ENCODE measurements around the gene C4BPB. TPM values are rescaled to one million over a fixed set of nuclear protein-coding genes. Genes with fewer than 3 reads are reported as not detected.
A peak's percentile ranks its signal among the peaks of the same experiment; 100 is the strongest.
"Not testable (repeated sequence)": the region's sequence is repeated elsewhere in the genome, so short reads cannot be mapped to it uniquely, and the experiment has no call there.

C4BPB gene, protein sequence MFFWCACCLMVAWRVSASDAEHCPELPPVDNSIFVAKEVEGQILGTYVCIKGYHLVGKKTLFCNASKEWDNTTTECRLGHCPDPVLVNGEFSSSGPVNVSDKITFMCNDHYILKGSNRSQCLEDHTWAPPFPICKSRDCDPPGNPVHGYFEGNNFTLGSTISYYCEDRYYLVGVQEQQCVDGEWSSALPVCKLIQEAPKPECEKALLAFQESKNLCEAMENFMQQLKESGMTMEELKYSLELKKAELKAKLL
- under 1 TPM; 0.32 to 0.99 (median 0.61) TPM for polyA plus RNA-seq (ENCODE audit: insufficient read length in 4 of 4)

DNA sequence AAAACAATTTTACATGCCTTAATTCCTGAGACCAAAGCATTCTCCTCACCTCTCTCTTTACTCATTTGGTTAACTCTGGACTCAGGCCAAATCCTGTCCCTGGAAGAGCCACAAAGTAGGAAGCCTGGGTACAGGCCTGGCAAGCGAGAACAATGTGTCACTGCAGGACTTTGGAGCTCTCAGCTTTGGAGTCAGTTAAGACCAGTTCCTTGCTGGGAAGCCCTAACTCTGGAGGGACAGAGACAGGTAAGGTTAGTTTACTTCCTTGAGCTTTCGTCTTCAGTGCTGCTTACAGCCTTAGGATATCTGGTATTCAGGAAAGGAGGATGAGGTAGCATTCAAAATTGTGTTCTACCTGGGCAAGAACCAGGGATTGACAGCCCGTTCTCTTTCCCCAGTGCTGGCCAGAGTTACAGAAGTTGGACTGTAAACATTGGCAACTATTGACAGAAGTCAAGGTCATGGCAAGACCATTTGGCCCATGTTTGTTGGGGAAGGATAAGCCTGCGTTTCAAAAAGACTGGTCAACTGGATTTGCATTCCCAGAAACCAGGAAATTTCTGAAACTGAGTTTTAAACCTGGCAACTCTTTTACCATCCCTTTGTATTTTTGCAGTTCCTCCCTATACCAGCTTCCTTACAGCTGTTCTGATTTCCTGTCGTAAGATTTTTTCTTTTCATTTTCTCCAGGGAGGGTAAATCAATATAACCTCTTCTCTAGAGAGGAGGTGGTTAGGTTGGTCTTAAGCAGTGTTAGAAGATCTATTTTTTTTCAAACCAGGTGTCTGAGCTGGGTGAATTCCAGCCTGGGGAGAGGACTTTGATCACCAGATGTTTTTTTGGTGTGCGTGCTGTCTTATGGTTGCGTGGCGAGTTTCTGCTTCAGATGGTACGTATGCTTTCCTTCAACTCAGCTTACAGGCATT lies at the start of gene C4BPB:
Gene C4BPB, plus strand, starts transcription at position 160 of the 926 bp plus-strand sequence. Its CDS starts 672 bp downstream, at position 832.
- no peak for DNase-seq (ENCODE audit: low read depth in 4 of 4, low spot score in 2 of 4)

DNA sequence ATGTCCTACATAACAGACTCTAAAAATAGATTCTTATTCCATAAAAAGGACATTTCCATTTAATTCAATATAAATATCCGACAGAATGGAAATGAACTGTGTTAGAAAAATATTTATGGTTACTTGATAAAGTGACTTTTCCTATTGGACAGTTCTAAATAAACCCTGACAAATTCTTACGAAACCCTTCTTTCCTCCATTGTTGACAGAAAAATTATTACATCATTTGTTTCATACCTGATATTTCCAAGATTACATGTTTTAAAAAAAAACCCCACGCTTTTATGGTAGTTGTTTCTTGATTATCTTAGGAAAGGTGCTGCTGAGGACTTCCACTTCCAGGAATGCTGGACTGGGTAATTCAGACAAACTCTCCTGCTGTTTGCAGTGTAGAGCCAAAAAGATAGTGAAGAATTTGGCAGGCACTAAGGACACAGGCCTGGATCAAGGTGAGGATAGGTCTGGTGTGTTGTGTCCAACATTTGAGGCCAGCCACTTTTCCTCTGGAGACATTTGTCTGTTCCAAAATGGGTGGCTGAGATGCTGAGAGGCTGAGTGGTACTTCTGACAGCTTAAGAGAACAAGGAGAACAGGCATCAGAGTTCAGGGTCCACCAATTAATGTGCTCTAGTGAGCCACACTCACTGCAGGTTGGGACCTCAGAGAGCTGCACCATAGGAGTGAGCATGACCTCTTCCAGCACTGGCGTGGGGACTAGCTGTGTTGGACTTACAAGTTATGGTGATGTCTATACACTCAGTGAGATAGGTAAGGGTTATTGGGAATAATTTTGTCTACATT lies 49.1 kb upstream of the C4BPB start:
- DNase-seq (ENCODE audit: low read depth in 4 of 4, low spot score in 2 of 4) = no peak

DNA sequence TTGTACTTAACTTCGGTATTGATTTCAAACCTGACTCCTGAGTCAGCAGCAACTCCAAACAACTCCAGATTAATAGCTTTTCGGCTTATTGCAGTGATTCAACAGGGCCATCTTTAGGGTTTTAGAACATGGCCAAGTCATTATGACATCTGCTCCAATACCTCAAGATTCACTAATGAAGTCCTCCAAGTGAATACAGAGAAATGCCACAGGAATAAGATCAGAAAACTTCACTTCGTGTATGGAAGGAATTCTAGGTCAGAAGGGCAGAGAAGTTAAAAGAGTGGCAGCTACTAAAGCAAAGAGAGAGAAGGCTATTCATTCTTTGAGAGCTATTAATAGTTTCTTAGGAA lies 48.5 kb upstream of the C4BPB start:
- DNase-seq (ENCODE audit: low read depth in 4 of 4, low spot score in 2 of 4) = no peak

DNA sequence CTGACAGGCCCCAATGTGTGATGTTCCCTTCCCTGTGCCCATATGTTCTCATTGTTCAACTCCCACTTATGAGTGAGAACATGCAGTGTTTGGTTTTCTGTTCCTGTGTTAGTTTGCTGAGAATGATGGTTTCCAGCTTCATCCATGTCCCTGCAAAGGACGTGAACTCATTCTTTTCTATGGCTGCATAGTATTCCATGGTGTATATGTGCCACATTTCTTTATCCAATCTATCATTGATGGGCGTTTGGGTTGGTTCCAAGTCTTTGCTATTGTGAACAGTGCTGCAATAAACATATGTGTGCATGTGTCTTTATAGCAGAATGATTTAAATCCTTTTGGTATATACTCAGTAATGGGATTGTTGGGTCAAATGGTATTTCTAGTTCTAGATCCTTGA lies 47.3 kb upstream of the C4BPB start:
- DNase-seq (ENCODE audit: low read depth in 4 of 4, low spot score in 2 of 4) = not testable (repeated sequence)

DNA sequence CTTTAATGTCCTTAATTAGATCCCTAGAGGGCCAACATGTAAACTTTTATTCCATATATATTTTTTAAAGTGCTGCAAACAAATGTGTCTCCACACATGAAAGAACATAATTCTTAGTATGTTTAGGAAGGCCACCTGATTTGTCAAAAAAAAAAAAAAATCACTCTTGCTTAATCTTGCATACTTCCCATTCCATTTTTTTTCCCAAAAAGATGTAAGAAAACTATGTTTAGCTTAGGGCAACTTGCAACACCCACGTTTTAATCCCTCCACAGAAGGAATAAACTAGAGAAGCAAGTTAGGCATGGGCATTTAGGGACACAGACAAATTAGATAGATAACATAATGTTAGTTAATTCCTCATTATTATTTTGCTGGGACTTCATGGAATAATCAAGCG lies 43.2 kb upstream of the C4BPB start:
- DNase-seq (ENCODE audit: low read depth in 4 of 4, low spot score in 2 of 4) = no peak

DNA sequence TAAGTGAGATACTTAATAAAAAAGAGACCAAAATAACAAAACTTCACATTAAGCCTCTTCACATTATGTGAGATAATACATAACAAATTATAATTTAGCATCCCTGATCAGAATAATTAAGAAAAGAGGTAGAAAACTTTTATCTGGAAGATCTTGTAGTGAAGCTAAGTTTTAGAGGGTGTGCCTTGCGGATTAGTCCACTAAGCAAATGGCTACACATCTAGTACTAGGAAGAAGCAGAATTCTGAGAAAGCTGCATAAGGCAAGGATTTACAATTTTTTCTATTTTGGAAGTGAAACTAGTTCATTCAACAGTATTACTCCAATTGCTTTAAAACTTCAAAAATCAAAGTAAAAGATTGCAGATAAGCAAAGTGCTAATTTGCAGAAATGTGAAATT lies 41.2 kb upstream of the C4BPB start:
- no peak for DNase-seq (ENCODE audit: low read depth in 4 of 4, low spot score in 2 of 4)

DNA sequence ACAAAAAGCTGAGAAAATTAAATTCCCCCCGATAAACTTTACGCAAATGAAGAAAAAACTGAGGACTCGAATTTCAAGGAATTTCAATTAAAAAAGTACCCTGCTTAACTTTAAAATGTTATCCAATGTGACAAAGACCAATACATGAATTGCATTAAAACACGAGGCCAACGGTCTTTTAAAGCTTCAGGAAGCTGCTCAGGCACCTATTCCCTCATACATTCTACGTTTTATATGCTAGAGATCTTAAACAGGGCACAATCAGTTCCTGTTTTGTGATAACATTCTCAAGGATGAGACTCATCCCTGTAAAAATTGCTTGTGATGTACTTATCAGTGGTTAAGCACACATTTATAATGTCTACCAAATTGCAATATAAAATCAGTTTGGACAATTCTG lies 40.6 kb upstream of the C4BPB start:
- DNase-seq (ENCODE audit: low read depth in 4 of 4, low spot score in 2 of 4) = no peak

DNA sequence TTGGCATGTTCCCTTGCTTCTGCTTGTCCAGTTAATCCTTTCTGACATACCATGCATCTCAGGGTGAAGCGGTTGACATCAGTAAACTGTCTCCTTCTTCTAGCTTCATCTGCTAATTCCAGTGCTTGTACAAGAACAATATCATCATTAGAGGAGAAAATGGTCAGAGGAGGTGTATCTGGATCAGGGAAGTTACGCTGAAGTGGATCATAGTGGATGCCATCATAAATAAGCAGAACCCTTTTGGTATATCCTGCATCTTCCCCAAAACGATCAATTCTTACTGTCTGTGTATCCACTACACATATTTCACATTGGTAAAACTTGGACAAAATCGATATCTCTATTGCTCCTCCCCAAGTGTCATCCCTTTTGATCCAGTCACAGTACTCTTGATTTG lies 39.6 kb upstream of the C4BPB start:
- DNase-seq (ENCODE audit: low read depth in 4 of 4, low spot score in 2 of 4) = no peak

DNA sequence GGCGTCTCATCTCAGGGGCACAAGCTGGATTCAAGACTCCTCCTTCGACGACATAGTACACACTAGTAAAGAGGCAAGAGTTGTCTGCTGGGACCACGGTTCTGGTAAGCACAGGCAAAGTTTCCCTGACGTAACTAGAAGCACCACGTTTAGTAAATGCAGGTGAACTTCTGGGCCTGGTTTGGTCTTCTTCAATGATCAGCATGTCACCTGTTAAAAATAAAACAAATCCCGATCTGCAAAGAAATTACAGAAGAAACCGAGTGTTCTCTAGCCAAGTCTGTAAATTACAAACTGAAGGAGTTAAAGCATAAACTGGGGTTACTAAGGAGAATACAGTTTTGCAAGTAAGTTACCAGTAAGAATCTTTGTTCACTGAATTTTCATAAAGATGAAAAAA lies 39.1 kb upstream of the C4BPB start:
- DNase-seq (ENCODE audit: low read depth in 4 of 4, low spot score in 2 of 4) = no peak

DNA sequence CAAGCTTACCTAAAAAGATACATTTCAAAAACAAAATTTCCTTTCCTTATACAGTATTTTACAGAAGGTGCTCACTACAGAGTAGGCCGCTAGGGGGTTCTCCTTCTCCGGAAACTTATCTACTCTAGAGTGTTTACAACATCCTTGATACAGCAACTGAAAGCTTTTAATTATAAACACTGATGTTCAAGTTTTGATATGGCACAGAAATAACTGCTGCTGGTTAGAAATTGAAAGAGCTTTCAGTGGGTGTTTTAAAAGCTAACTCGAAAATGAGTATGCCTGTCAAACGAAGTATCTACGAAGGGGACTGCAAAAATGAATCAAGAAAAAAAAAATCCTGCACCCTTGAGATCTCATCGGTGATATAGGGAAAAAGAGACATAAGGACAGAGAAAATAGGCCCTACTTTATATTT lies 38.7 kb upstream of the C4BPB start:
- no peak for DNase-seq (ENCODE audit: low read depth in 4 of 4, low spot score in 2 of 4)

DNA sequence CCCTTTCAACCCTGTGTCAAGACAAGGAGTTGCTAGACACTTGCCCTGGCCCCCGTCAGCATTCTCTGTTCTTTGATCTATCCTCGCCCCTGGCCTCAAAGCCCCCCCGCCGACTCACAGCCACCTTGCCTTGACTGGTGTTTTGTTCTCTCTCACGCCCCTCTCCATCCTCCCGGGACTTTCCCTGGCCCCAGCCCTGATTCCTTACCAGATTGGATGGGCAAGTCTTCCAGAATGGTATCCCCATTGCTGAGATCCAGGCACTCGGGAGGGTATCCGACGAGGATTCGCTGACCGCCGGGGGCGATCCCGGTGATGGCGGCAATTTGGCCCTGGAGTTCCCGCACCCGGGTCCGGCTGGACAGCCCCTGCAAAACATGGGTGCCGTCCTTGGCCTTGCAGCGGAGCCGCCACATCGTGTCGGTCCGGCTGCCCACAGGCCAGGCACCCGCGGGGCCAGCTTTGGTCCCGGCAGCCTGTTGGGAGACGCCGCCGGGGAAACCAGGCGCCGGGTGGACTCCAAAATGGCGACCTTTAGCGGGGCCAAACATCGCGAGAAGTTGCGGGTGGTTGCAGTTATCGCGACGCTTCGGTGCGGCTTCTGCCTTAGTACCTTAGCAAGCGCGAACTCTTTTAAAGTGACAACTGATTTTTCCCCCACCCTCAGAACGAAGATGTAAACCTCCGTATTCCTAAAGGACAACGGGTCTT lies 38.0 kb upstream of the C4BPB start:
- peak; percentile 82 to 93 (median 90) for DNase-seq (ENCODE audit: low read depth in 4 of 4, low spot score in 2 of 4)

DNA sequence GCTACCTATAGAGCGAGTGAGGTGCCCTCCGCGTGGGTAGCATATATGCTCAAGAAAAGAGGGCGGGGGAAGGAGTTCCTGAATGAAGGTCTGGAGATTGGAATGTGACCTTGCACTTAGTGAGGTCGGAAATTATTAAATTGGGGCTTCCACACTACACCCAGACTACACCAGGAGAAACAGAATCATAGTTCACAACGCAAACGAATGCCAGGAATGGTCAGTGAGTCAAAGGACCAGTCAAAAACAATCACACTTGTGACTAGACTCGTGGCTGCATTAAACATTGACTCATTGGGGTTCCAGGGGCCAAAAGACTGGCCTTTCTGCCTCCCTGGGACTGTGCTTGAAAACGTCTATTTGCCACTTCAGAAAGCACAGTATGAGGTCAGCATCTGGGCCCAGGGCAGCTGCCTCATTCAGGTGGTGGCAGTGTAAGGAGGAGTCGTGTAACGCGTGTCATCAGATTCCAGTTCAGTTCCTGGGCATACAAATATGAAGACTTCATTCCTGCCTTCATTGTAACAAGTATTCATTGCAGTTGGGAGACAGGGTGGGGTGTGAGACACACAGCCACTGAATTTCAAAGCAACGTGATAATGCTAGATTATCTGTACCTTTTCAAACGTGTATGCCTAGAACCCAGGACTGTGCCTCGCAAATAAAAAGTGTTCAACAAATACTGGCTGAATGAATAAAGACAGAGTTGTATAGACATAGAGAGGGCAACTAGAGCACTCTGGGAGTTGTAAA lies 37.3 kb upstream of the C4BPB start, which contains the start of gene YOD1:
Gene YOD1, minus strand, starts transcription at position 18 of the 753 bp plus-strand sequence. CDS start 178 bp downstream, outside the sequence.
- no peak for DNase-seq (ENCODE audit: low read depth in 4 of 4, low spot score in 2 of 4)

DNA sequence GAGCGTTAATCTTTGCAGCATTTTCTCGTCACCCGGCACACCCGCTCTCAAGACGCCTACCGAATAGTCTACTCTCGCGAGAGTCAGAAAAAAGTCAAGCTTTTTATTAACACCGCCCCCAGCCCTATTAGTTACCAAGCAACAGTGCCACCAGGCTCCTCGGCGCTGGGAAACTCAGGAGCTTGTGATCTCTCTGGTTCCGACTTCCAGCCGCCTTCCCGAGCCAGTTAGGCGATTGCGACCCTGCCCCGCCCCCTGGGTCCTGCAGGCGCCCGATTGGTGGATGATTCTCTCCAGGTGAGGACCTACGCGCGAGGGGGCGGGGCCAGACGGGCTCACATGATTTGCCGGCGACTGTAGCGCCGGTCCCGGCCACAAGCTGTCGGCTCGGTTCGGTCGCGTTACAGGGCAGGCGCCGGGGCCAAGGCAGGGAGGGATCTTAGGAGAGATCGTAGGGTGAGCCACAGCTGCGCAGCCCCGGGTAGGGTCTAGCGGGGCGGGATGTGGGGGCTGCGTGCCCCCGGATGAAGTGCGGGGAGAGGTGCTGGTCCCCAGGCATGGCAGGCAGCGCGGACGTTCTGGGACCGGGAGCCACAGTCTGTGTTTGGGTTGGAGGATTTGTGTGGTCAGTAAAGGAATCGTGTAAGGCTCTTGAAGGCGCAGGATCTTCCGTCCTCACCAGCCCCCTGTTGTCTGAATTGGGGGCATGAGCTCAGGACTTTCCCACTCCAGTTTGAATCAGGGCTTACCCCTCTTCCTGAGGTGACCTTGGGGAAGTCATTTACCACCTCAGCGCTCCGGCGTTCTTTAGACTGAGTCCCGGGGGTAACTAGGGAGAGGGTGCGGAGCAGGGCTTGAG lies 35.5 kb upstream of the C4BPB start, which contains the start of gene PFKFB2:
Gene PFKFB2, plus strand, starts transcription at position 365 of the 859 bp plus-strand sequence. CDS start 1,443 bp downstream, outside the sequence.
- peak; percentile 88 to 96 (median 92) for DNase-seq (ENCODE audit: low read depth in 4 of 4, low spot score in 2 of 4)

DNA sequence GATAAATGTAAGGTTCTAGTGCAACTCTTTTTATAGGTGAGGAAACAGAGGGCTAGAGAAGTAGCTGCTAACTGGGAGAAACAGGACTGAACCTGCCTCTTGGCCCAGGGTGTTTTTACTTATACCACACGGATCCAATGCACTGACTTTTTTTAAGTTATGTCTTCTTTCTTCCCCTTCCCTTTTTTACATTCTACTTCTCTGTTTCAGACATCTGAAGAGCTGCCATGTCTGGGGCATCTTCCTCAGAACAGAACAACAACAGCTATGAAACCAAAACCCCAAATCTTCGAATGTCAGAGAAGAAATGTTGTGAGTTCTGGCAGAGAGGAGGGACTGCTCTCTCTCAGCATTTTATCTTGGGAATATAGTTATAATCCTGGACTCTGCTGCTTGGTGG lies 34.2 kb upstream of the C4BPB start:
- no peak for DNase-seq (ENCODE audit: low read depth in 4 of 4, low spot score in 2 of 4)

DNA sequence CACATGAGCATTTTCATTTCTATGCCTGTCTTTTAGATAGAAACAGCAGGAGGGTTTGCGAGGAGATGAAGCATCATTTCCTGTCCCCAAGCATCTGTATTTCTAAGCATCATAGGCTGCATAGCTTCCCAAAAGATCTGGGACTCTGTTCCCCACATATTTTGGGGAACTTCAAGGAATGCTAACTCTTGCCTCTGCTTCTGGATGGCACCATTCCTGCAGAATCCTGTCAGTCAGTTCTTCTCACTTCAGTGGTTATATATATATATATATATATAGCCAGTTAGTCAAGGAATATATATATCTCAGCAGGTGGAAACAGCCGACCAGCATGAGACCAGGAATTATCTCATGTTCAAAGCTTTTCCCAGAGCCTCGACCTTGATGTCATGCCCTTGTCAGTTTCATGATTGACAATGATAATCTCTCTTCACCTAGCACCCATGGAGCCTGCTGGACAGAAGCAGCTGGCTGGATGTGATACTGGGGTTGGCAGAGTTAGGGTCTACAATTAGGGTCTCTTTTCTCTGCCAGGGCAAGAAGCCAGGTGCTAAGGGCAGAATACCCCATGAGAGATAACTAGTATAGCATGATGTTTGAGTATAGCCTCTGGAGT lies 33.2 kb upstream of the C4BPB start:
- DNase-seq (ENCODE audit: low read depth in 4 of 4, low spot score in 2 of 4) = no peak

DNA sequence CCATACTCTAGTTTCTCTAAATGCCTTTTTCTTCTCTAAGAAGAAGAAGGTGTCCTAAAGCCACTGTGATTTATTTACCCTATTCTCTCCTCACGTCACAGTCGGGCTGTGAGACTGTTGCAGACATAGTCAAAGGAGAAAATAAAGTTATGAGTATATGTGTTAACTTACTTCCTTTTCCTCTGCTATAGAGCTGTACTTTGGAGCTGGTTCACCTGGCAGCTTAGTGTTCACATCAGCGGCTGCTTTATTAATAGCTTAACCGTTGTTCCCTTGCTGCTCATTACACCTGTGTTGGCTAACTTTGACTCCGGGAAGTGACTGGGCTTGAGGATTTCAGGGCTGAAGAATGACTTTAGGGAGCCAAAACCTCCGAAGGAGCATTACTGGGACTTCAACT lies 32.0 kb upstream of the C4BPB start:
- no peak for DNase-seq (ENCODE audit: low read depth in 4 of 4, low spot score in 2 of 4)

DNA sequence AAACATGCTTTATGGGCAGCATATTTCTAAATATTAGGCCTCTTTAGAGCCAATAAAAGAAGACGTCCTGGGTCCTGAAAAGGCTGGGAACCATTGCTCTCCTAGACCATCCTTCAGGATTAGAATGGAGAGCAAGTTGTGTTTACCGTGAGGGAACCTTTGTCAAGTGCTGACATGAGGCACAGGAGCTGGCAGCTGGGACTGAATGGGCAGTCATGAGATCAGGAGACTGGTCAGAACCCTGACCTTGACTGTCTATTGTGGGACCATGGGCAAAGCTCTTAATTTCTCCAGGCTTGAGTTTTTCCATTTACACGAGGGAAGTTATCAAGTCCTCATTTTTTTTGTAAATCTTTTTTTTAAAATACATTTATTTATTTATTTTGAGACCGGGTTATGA lies 30.4 kb upstream of the C4BPB start:
- no peak for DNase-seq (ENCODE audit: low read depth in 4 of 4, low spot score in 2 of 4)

All from left renal cortex interstitium (tissue), 4 donors.